Vagina (tissue), 2 donors: ENCODE data around the gene DEK. TPM values are rescaled to one million over a fixed set of nuclear protein-coding genes. Genes with fewer than 3 reads are reported as not detected.

Experiments
- DNase-seq, 2 donors: peaks; one replicate each; pipeline ENCODE4 v3.0.0-alpha.2; 2017; ENCODE audit errors: extremely low spot score in 2 of 2
- H3K27ac ChIP-seq: fragments of 200-600 bp; sonication (generic); one replicate; pipeline ENCODE4 v1.5.1; 2019
- H3K27me3 ChIP-seq: fragments of 200-600 bp; sonication (generic); one replicate; pipeline ENCODE4 v1.5.1; 2019
- H3K36me3 ChIP-seq, 2 donors: fragments of 200-600 bp; sonication (generic); one replicate each; pipeline ENCODE4 v1.5.1; 2017 to 2019
- H3K4me1 ChIP-seq: fragments of 200-600 bp; sonication (generic); one replicate; pipeline ENCODE4 v1.5.1; 2019
- H3K4me3 ChIP-seq, 2 donors: fragments of 200-600 bp; sonication (generic); 1 replicate in 1 of 2; 2 replicates in 1 of 2; pipeline ENCODE4 v1.5.1; 2016 to 2019
- H3K9me3 ChIP-seq: fragments of 200-600 bp; sonication (generic); one replicate; pipeline ENCODE4 v1.5.1; 2019
- CTCF ChIP-seq, 3 experiments: fragments of 450-650 bp in 2 of 3; fragments of 200-600 bp in 1 of 3; sonication (generic) in 1 of 3; IDR thresholded peaks; one replicate each; pipeline ENCODE4 v1.5.1; 2017 to 2019; ENCODE audit warnings: antibody characterized with exemption in 3 of 3, mild to moderate bottlenecking in 2 of 3, moderate library complexity in 2 of 3
- POLR2A ChIP-seq, 2 donors: fragments of 450-650 bp; IDR thresholded peaks; one replicate each; pipeline ENCODE4 v1.6.1; 2017; ENCODE audit warnings: antibody characterized with exemption in 2 of 2, mild to moderate bottlenecking in 2 of 2, moderate library complexity in 2 of 2
- POLR2AphosphoS5 ChIP-seq, 2 donors: sonication (generic); formaldehyde crosslinking; IDR thresholded peaks; one replicate each; pipeline ENCODE4 v1.9.0; 2017; ENCODE audit warnings: antibody characterized with exemption in 2 of 2, mild to moderate bottlenecking in 2 of 2, low read depth in 1 of 2; ENCODE audit not compliant: insufficient read depth in 1 of 2
- intact Hi-C: fragments of 100-400 bp; cut with DNase I; formaldehyde crosslinking; loops from one replicate; pipeline ENCODE4 v1.15.1; 2023
- total RNA-seq: library from RNA; depleted of rRNA; stranded (reverse); fragments of >200 nt; gene quantifications from one replicate; pipeline ENCODE4 v1.2.3, GENCODE V29; 2016

The DEK gene
- total RNA-seq, 1 donor from 2014 or later: 121 TPM

DNA sequence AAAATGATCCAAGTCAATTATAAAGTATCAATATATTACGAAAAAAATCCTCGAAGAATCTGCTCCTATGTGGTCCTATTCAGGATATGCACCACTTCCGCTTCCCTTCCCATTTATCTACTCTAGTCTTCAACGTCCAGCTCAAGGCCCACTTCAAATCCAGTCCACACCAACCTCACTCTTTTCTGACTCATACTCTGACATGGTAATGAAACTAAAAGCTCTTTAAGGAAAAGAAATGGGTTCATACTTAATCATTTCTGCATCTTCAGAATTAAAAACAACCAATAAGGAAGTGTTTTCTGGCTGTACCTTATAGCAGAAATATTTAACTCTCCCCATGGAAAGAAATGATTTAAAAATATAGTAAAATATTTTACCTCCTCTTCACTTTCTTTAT, 15.1 kb downstream of the DEK start:
- H3K27me3 ChIP-seq: no peaks in the 10 kb centered on the region
- H3K36me3 ChIP-seq: peaks cover 0 to 26% of the 10 kb centered on the region in 2 donors
- H3K27ac ChIP-seq: no peak overlapping the region
- no peak overlapping the region for H3K4me3 ChIP-seq
- TF ChIP-seq POLR2AphosphoS5 (IDR thresholded peaks at IDR 0.05; ENCODE audit: insufficient read depth in 1 of 2, low read depth in 1 of 2): no peak
- no peak for TF ChIP-seq POLR2A (IDR thresholded peaks at IDR 0.05)
- no peak for TF ChIP-seq CTCF (IDR thresholded peaks at IDR 0.05)
- intact Hi-C loops: no loop called here
- DNase-seq: no peak
- peaks cover 17% of the 10 kb centered on the region for H3K4me1 ChIP-seq
- no peaks in the 10 kb centered on the region for H3K9me3 ChIP-seq

- Histone ChIP-seq H3K9me3 (no peaks in the 10 kb centered on the region), H3K4me3 (no peak overlapping the region), H3K27ac (no peak overlapping the region), H3K27me3 (no peaks in the 10 kb centered on the region), H3K36me3 (peaks cover 0 to 25% of the 10 kb centered on the region in 2 donors), H3K4me1 (peaks cover 17% of the 10 kb centered on the region)
- intact Hi-C loops: no loop called here
- no peak for DNase-seq
- TF ChIP-seq POLR2A (IDR thresholded peaks at IDR 0.05) (no peak), POLR2AphosphoS5 (IDR thresholded peaks at IDR 0.05; ENCODE audit: insufficient read depth in 1 of 2, low read depth in 1 of 2) (no peak), CTCF (IDR thresholded peaks at IDR 0.05) (no peak)
Observed at GRCh38 chr6:18248698-18249097, 15.6 kb downstream of the DEK start.

DNA sequence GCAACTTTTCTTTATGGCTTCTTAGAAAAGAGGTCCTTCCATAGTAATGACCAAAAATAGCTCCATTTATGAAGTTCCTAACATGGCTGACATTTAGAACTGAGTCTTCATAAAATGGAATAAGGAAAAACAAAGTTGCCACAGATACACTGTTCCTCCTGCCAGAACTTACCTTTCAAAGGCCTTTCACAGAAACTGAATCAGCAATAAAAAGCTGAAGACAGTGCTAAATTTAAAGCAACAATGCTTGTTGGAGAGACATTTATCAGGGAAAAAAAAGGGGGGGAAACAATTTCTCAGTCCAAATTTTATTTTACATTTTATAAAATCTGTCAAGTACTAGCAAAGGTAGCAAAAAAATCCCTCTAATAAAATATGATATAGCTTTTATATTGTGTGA, 17.3 kb downstream of the DEK start:
- Histone ChIP-seq H3K4me1 (peaks cover 27% of the 10 kb centered on the region), H3K27me3 (no peaks in the 10 kb centered on the region), H3K9me3 (no peaks in the 10 kb centered on the region), H3K36me3 (peaks cover 0 to 26% of the 10 kb centered on the region in 2 donors), H3K4me3 (no peak overlapping the region), H3K27ac (no peak overlapping the region)
- intact Hi-C loops: no loop called here
- no peak for TF ChIP-seq POLR2AphosphoS5 (IDR thresholded peaks at IDR 0.05; ENCODE audit: insufficient read depth in 1 of 2, low read depth in 1 of 2)
- no peak for TF ChIP-seq POLR2A (IDR thresholded peaks at IDR 0.05)
- no peak for DNase-seq

GRCh38 chr6:18246205-18246604, 18.1 kb downstream of the DEK start:
- no peak for DNase-seq
- peak overlapping the region; percentile 25 for H3K27ac ChIP-seq
- peaks cover 34% of the 10 kb centered on the region for H3K4me1 ChIP-seq
- TF ChIP-seq POLR2A (IDR thresholded peaks at IDR 0.05) (no peak), POLR2AphosphoS5 (IDR thresholded peaks at IDR 0.05; ENCODE audit: insufficient read depth in 1 of 2, low read depth in 1 of 2) (peak in 1 of 2 donors; percentile 30)
- no peaks in the 10 kb centered on the region for H3K9me3 ChIP-seq
- intact Hi-C loops: no loop called here
- no peak overlapping the region for H3K4me3 ChIP-seq
- no peaks in the 10 kb centered on the region for H3K27me3 ChIP-seq
- peaks cover 0 to 23% of the 10 kb centered on the region in 2 donors for H3K36me3 ChIP-seq

GRCh38 chr6:18245642-18246041, 18.7 kb downstream of the DEK start:
- no peaks in the 10 kb centered on the region for H3K27me3 ChIP-seq
- H3K27ac ChIP-seq: peak overlapping the region; percentile 25
- H3K4me1 ChIP-seq: peaks cover 38% of the 10 kb centered on the region
- TF ChIP-seq POLR2A (IDR thresholded peaks at IDR 0.05) (no peak), POLR2AphosphoS5 (IDR thresholded peaks at IDR 0.05; ENCODE audit: insufficient read depth in 1 of 2, low read depth in 1 of 2) (no peak), CTCF (IDR thresholded peaks at IDR 0.05) (no peak)
- H3K9me3 ChIP-seq: no peaks in the 10 kb centered on the region
- H3K36me3 ChIP-seq: peaks cover 0 to 20% of the 10 kb centered on the region in 2 donors
- no peak overlapping the region for H3K4me3 ChIP-seq
- intact Hi-C loops: no loop called here
- no peak for DNase-seq

- no peak overlapping the region for H3K4me3 ChIP-seq
- H3K27me3 ChIP-seq: no peaks in the 10 kb centered on the region
- H3K4me1 ChIP-seq: peaks cover 38% of the 10 kb centered on the region
- H3K9me3 ChIP-seq: no peaks in the 10 kb centered on the region
- DNase-seq: no peak
- peaks cover 0 to 20% of the 10 kb centered on the region in 2 donors for H3K36me3 ChIP-seq
- TF ChIP-seq POLR2AphosphoS5 (IDR thresholded peaks at IDR 0.05; ENCODE audit: insufficient read depth in 1 of 2, low read depth in 1 of 2): no peak
- no peak for TF ChIP-seq POLR2A (IDR thresholded peaks at IDR 0.05)
- TF ChIP-seq CTCF (IDR thresholded peaks at IDR 0.05): no peak
- no peak overlapping the region for H3K27ac ChIP-seq
- intact Hi-C loops: no loop called here
Observed at GRCh38 chr6:18245079-18245478, 19.3 kb downstream of the DEK start.
